ENCODE results near the gene TBX19.

GRCh38 chr1:168259567-168259966 lies 21.1 kb upstream of the TBX19 start:
- TF ChIP-seq ZNF311 (tag by site-specific recombination; IDR thresholded peaks at IDR 0.05; ENCODE audit: borderline replicate concordance) (no peak), CTCF (tag by site-specific recombination; IDR thresholded peaks at IDR 0.05) (no peak), ZNF335 (tag by site-specific recombination; conservative IDR thresholded peaks at IDR 0.05) (no peak), ZNF248 (tag by site-specific recombination; IDR thresholded peaks at IDR 0.05) (no peak), YY1 (tag by site-specific recombination; IDR thresholded peaks at IDR 0.05) (no peak), ZNF596 (tag by site-specific recombination; IDR thresholded peaks at IDR 0.05) (no peak)
